GM23338 (cell line): Measurements from ENCODE around the gene CEBPG. TPM values are rescaled to one million over a fixed set of nuclear protein-coding genes. Genes with fewer than 3 reads are reported as not detected.

Experiments used
- ATAC-seq: fragments of 200-7000 bp; cut with Tn5 transposase; 3 replicates; pipeline ENCODE4 v1.9.1; 2020
- DNase-seq: peaks from one replicate; pipeline ENCODE4 v3.0.0-alpha.2; 2015; ENCODE audit warnings: low spot score
- H2AFZ ChIP-seq: fragments of 200-600 bp; sonication (generic); 2 replicates; pipeline ENCODE4 v1.8.0; 2016; ENCODE audit warnings: antibody characterized with exemption, mild to moderate bottlenecking, moderate library complexity
- H3F3A ChIP-seq: fragments of 200-600 bp; sonication (generic); replicated peaks from 2 replicates; pipeline ENCODE4 v1.8.0; 2017; ENCODE audit warnings: antibody characterized with exemption, mixed run types, low read depth
- H3K27ac ChIP-seq: fragments of 200-600 bp; sonication (generic); 2 replicates; pipeline ENCODE4 v1.6.1; 2016; ENCODE audit warnings: low read depth
- H3K27me3 ChIP-seq: fragments of 200-600 bp; sonication (generic); 2 replicates; pipeline ENCODE4 v1.8.0; 2016; ENCODE audit warnings: mild to moderate bottlenecking, mixed run types, moderate library complexity; ENCODE audit not compliant: insufficient read depth
- H3K36me3 ChIP-seq: fragments of 200-600 bp; sonication (generic); 2 replicates; pipeline ENCODE4 v1.8.0; 2016; ENCODE audit warnings: mild to moderate bottlenecking; ENCODE audit not compliant: insufficient read depth
- H3K4me1 ChIP-seq: fragments of 200-600 bp; sonication (generic); 2 replicates; pipeline ENCODE4 v1.8.0; 2016; ENCODE audit warnings: mild to moderate bottlenecking, moderate library complexity; ENCODE audit not compliant: insufficient read depth
- H3K4me2 ChIP-seq: fragments of 200-600 bp; sonication (generic); 2 replicates; pipeline ENCODE4 v1.7.1; 2017; ENCODE audit warnings: mixed run types
- H3K4me3 ChIP-seq: fragments of 200-600 bp; sonication (generic); 2 replicates; pipeline ENCODE4 v1.6.1; 2016; ENCODE audit warnings: mixed run types
- H3K79me2 ChIP-seq: fragments of 200-600 bp; sonication (generic); replicated peaks from 2 replicates; pipeline ENCODE4 v1.8.0; 2017; ENCODE audit warnings: mild to moderate bottlenecking; ENCODE audit not compliant: insufficient read depth
- H3K9me2 ChIP-seq: fragments of 200-600 bp; sonication (generic); 2 replicates; pipeline ENCODE4 v1.8.0; 2017; ENCODE audit not compliant: insufficient read depth
- H4K20me1 ChIP-seq: fragments of 200-600 bp; sonication (generic); replicated peaks from 2 replicates; pipeline ENCODE4 v1.8.0; 2017; ENCODE audit warnings: mild to moderate bottlenecking; ENCODE audit not compliant: insufficient read depth
- H3K27ac Mint-ChIP-seq: 2 replicates; pipeline ENCODE4 v1.8.0; 2020; ENCODE audit warnings: inconsistent platforms, mild to moderate bottlenecking, moderate library complexity, mixed read lengths
- H3K27me3 Mint-ChIP-seq: 3 replicates; pipeline ENCODE4 v1.8.0; 2022; ENCODE audit warnings: low read depth, mild to moderate bottlenecking, moderate library complexity, mixed read lengths, inconsistent platforms; ENCODE audit not compliant: insufficient read depth, poor library complexity
- H3K36me3 Mint-ChIP-seq: 3 replicates; pipeline ENCODE4 v1.8.0; 2021; ENCODE audit warnings: low read depth, mild to moderate bottlenecking, inconsistent platforms, moderate library complexity, mixed read lengths
- H3K4me1 Mint-ChIP-seq: 3 replicates; pipeline ENCODE4 v1.8.0; 2020; ENCODE audit warnings: mild to moderate bottlenecking, inconsistent platforms, mixed read lengths
- H3K4me3 Mint-ChIP-seq: 3 replicates; pipeline ENCODE4 v1.8.0; 2021; ENCODE audit warnings: moderate library complexity, mild to moderate bottlenecking, inconsistent platforms, mixed read lengths
- H3K9me3 Mint-ChIP-seq: 3 replicates; pipeline ENCODE4 v1.8.0; 2020; ENCODE audit warnings: moderate library complexity, mild to moderate bottlenecking, inconsistent platforms, mixed read lengths
- CREB1 ChIP-seq: fragments of 250-450 bp; sonication (Bioruptor Pico); IDR thresholded peaks from 2 replicates; pipeline ENCODE4 v1.5.0; 2020; ENCODE audit warnings: low read depth, mild to moderate bottlenecking, moderate library complexity
- EZH2 ChIP-seq: fragments of 200-600 bp; sonication (generic); IDR thresholded peaks from one replicate; pipeline ENCODE4 v1.8.0; 2017; ENCODE audit warnings: antibody characterized with exemption, mild to moderate bottlenecking, low read depth; ENCODE audit not compliant: unreplicated experiment
- EZH2phosphoT487 ChIP-seq: fragments of 200-600 bp; sonication (generic); IDR thresholded peaks from one replicate; pipeline ENCODE4 v1.8.1; 2018; ENCODE audit warnings: antibody characterized with exemption; ENCODE audit not compliant: unreplicated experiment
- JUNB ChIP-seq: IDR thresholded peaks from one replicate; pipeline ENCODE4 v1.6.1; 2016; ENCODE audit warnings: antibody characterized with exemption; ENCODE audit not compliant: unreplicated experiment
- STAT1 ChIP-seq: IDR thresholded peaks from one replicate; pipeline ENCODE4 v1.6.1; 2016; ENCODE audit warnings: antibody characterized with exemption; ENCODE audit not compliant: unreplicated experiment
- ZNF114 ChIP-seq: fragments of 250-450 bp; sonication (Bioruptor Pico); IDR thresholded peaks from 2 replicates; pipeline ENCODE4 v1.5.0; 2020; ENCODE audit warnings: mild to moderate bottlenecking, moderate library complexity
- ZNF331 ChIP-seq: fragments of 250-450 bp; sonication (Bioruptor Pico); IDR thresholded peaks from 2 replicates; pipeline ENCODE4 v1.5.0; 2020; ENCODE audit warnings: low read depth, mild to moderate bottlenecking, moderate library complexity
- polyA plus RNA-seq: library from polyadenylated mRNA; unstranded; fragments of >200 nt; fragmentation: Nextera tagmentation; extraction: Ambion mirVana; gene quantifications from 2 replicates; pipeline ENCODE4 v1.2.1, GENCODE V29; 2016
- total RNA-seq: library from RNA; depleted of rRNA; stranded (reverse); fragments of >200 nt; shearing (Covaris generic); gene quantifications from 2 replicates; pipeline ENCODE4 v1.2.3, GENCODE V29; 2014
- TF ChIP-seq, protein P1 (sequence below): IDR thresholded peaks from 2 replicates; pipeline ENCODE4 v1.6.1; 2016; ENCODE audit warnings: antibody characterized with exemption
- TF ChIP-seq, protein P2 (sequence below): IDR thresholded peaks from one replicate; pipeline ENCODE4 v1.6.1; 2018; ENCODE audit warnings: antibody characterized with exemption; ENCODE audit not compliant: unreplicated experiment

CEBPG gene
- total and polyA plus RNA-seq, 2 experiments from 2014 or later: 25.9 to 50.2 TPM

DNA sequence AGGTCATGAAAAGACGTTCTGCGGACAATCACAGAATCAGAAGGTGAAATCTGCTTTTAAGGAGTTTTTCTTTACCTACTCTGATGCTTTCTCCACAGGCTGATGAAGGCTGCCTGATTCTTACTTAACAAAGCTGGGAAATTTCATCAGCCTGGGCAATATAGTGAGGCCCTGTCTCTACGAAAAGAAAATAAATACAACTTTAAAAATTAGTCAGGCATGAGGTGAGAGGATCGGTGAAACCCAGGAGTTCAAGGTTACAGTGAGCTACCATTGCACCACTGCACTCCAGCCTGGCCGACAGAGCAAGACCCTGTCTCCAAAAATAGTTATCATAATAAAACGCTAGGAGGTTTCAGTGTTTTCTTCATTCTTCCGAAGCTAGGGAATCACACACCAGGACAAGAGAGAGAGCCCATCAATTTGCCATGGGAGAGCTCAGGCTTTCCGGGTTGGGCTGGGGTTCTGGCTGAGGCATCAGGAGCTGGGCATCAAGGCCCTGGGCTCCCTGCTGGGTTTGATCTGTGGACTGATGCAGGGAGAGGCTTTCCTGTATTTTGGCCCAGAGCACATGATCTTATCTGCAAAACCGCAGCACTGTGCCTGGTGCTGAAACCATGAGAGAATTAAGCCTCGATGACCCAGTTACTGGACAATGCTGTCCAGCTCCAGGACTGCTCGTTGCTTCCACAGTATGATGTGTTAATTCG lies 25.1 kb upstream of the CEBPG start:
- H3F3A ChIP-seq: no peaks in the 10 kb centered on the region
- no peaks in the 10 kb centered on the region for H4K20me1 ChIP-seq
- no peak overlapping the region for H3K27ac ChIP-seq
- no peak overlapping the region for H3K27ac Mint-ChIP-seq
- H3K36me3 Mint-ChIP-seq: no peaks in the 10 kb centered on the region
- H3K27me3 Mint-ChIP-seq: peaks cover 3% of the 10 kb centered on the region
- H3K4me1 ChIP-seq: no peaks in the 10 kb centered on the region
- no peak overlapping the region for H3K4me3 Mint-ChIP-seq
- ATAC-seq (no peak), DNase-seq (no peak)
- no peaks in the 10 kb centered on the region for H3K9me2 ChIP-seq
- H3K27me3 ChIP-seq: no peaks in the 10 kb centered on the region
- H2AFZ ChIP-seq: no peak overlapping the region; the same call in 1 of the 2 replicates
- H3K4me1 Mint-ChIP-seq: peaks cover 5% of the 10 kb centered on the region
- H3K79me2 ChIP-seq: no peaks in the 10 kb centered on the region
- H3K36me3 ChIP-seq: no peaks in the 10 kb centered on the region
- no peak overlapping the region for H3K4me3 ChIP-seq
- no peaks in the 10 kb centered on the region for H3K9me3 Mint-ChIP-seq
- H3K4me2 ChIP-seq: no peak overlapping the region
- TF ChIP-seq ZNF114 (CRISPR knock-in tag) (no peak), STAT1 (no peak)

DNA sequence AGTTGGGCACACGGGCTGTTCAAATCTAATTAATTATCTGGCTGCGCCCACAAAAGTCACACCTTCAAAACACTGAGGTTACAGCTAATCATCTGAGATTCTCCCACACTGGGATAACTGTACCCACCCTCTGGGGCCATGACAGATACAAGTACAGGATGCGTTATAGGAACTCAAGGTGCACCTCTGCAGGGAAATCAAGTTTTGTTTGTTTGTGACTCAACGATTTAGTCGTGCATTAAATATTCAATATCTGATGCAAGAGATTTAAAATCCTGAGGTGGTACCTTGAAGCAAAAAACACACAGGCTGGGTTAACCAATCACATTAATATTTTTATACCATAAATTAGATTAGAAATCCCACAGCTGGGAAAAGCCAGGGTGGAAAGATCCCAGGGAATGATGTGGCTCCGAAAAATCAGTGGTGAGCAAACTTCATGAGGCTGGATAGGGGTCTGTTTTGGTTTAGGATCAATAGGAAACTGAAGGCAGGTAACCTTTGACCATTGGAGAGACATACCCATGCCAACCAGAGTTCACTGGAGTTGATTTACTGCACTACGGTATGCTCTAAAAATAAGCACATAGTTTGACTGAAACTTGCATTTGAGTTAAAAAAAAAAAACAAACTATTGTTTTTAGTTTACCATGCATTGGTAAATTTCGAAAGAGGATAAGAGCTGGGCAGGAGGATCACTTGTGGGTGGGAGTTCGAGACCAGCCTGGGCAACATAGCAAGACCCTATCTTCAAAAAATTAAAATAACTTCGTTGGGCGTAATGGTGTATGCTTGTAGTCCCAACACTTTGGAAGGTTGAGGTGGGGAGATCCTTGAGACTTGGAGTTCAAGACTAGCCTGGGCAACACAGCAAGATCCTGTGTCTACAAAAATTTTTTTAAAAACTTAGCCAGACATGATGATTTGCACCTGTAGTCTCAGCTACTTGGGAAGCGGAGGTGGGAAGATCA lies 23.9 kb upstream of the CEBPG start:
- Histone ChIP-seq H3K27ac (no peak overlapping the region), H4K20me1 (no peaks in the 10 kb centered on the region), H3K79me2 (no peaks in the 10 kb centered on the region), H3K4me2 (no peak overlapping the region), H3K27me3 (no peaks in the 10 kb centered on the region), H2AFZ (no peak overlapping the region), H3F3A (no peaks in the 10 kb centered on the region), H3K36me3 (no peaks in the 10 kb centered on the region), H3K9me2 (no peaks in the 10 kb centered on the region), H3K4me3 (no peak overlapping the region), H3K4me1 (no peaks in the 10 kb centered on the region)
- no peak for ATAC-seq
- Mint-ChIP-seq H3K9me3 (no peaks in the 10 kb centered on the region), H3K4me3 (no peak overlapping the region), H3K27me3 (peaks cover 3% of the 10 kb centered on the region), H3K36me3 (no peaks in the 10 kb centered on the region), H3K4me1 (peaks cover under 1% of the 10 kb centered on the region; the same call in 1 of the 3 replicates), H3K27ac (no peak overlapping the region)
- DNase-seq: no peak
- TF ChIP-seq EZH2phosphoT487 (no peak), CREB1 (CRISPR knock-in tag) (no peak), JUNB (no peak), ZNF331 (CRISPR knock-in tag) (no peak), EZH2 (no peak), STAT1 (no peak)
- TF ChIP-seq, protein P1, sequence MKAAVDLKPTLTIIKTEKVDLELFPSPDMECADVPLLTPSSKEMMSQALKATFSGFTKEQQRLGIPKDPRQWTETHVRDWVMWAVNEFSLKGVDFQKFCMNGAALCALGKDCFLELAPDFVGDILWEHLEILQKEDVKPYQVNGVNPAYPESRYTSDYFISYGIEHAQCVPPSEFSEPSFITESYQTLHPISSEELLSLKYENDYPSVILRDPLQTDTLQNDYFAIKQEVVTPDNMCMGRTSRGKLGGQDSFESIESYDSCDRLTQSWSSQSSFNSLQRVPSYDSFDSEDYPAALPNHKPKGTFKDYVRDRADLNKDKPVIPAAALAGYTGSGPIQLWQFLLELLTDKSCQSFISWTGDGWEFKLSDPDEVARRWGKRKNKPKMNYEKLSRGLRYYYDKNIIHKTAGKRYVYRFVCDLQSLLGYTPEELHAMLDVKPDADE: no peak
- TF ChIP-seq, protein P2, sequence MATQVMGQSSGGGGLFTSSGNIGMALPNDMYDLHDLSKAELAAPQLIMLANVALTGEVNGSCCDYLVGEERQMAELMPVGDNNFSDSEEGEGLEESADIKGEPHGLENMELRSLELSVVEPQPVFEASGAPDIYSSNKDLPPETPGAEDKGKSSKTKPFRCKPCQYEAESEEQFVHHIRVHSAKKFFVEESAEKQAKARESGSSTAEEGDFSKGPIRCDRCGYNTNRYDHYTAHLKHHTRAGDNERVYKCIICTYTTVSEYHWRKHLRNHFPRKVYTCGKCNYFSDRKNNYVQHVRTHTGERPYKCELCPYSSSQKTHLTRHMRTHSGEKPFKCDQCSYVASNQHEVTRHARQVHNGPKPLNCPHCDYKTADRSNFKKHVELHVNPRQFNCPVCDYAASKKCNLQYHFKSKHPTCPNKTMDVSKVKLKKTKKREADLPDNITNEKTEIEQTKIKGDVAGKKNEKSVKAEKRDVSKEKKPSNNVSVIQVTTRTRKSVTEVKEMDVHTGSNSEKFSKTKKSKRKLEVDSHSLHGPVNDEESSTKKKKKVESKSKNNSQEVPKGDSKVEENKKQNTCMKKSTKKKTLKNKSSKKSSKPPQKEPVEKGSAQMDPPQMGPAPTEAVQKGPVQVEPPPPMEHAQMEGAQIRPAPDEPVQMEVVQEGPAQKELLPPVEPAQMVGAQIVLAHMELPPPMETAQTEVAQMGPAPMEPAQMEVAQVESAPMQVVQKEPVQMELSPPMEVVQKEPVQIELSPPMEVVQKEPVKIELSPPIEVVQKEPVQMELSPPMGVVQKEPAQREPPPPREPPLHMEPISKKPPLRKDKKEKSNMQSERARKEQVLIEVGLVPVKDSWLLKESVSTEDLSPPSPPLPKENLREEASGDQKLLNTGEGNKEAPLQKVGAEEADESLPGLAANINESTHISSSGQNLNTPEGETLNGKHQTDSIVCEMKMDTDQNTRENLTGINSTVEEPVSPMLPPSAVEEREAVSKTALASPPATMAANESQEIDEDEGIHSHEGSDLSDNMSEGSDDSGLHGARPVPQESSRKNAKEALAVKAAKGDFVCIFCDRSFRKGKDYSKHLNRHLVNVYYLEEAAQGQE: no peak
